Measurements from ENCODE around the gene CST4.

DNA sequence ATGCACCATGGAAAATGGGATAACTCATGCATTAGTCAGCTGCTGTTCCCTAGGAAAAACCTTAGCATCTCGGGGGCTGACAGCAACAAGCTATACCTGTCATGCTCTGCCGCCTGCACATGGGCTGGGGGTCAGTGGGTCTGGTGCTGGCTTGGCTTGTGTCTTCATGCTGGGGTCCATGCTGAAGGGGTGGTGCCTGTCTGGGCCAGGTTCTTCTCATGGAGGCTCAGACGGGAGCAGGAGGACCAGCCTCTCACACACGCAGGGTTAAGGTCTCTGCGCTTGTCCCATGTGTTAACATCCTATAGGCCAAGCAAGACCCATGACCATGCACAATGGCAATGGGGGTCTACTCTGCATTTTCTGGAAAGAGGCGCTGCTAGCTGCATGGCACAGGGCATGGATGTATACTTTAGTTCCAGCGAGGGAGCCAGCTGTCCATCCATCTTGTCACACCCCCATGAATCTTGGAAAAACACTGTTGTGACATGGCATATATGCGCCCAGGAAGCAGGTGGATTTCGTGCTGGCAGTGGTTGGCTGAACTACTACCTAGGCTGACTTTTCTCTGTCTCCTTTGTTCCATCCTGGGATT lies 26.5 kb downstream of the CST4 start:
- TF ChIP-seq CTCF (IDR thresholded peaks at IDR 0.05) (no peak), POLR2A (IDR thresholded peaks at IDR 0.05) (no peak)
